Cardiac muscle cell (in vitro differentiated cells and primary cell): Measurements from ENCODE around the gene MOB3A. TPM values are rescaled to one million over a fixed set of nuclear protein-coding genes. Genes with fewer than 3 reads are reported as not detected.

ENCODE experiments used
- DNase-seq, 2 donors: peaks; one replicate each; pipeline versions ENCODE4 v3.0.0 to v3.0.0-alpha.2; 2010 to 2017; ENCODE audit warnings: low read depth in 1 of 2, low spot score in 1 of 2
- H3K27ac ChIP-seq: fragments of 200-600 bp; sonication (generic); 2 replicates; pipeline ENCODE4 v1.5.1; 2016
- H3K27me3 ChIP-seq: fragments of 200-600 bp; sonication (generic); 2 replicates; pipeline ENCODE4 v1.6.0; 2016; ENCODE audit warnings: control low read depth
- H3K36me3 ChIP-seq: fragments of 200-600 bp; sonication (generic); 2 replicates; pipeline ENCODE4 v1.5.1; 2016; ENCODE audit warnings: control low read depth
- H3K4me1 ChIP-seq: fragments of 200-600 bp; sonication (generic); 2 replicates; pipeline ENCODE4 v1.8.1; 2017; ENCODE audit warnings: low read depth, mild to moderate bottlenecking, mixed run types
- H3K4me3 ChIP-seq: fragments of 200-600 bp; sonication (generic); 2 replicates; pipeline ENCODE4 v1.5.1; 2016; ENCODE audit warnings: mild to moderate bottlenecking
- H3K9me3 ChIP-seq: fragments of 200-600 bp; sonication (generic); 2 replicates; pipeline ENCODE4 v1.5.1; 2017; ENCODE audit warnings: low read depth, mild to moderate bottlenecking, control low read depth
- CTCF ChIP-seq: IDR thresholded peaks from 2 replicates; pipeline ENCODE4 v1.5.1; 2012; ENCODE audit warnings: low read depth, mild to moderate bottlenecking, low read length
- polyA plus RNA-seq: library from polyadenylated mRNA; unstranded; fragments of >200 nt; fragmentation: Nextera tagmentation; extraction: Ambion mirVana; gene quantifications from 2 replicates; pipeline ENCODE4 v1.2.1, GENCODE V29; 2016
- total RNA-seq: library from RNA; depleted of rRNA; stranded (reverse); fragments of >200 nt; gene quantifications from 2 replicates; pipeline ENCODE4 v1.2.3, GENCODE V29; 2016

MOB3A gene
- total and polyA plus RNA-seq, 2 experiments from 2014 or later, result 15.1 to 21.6 TPM

DNA sequence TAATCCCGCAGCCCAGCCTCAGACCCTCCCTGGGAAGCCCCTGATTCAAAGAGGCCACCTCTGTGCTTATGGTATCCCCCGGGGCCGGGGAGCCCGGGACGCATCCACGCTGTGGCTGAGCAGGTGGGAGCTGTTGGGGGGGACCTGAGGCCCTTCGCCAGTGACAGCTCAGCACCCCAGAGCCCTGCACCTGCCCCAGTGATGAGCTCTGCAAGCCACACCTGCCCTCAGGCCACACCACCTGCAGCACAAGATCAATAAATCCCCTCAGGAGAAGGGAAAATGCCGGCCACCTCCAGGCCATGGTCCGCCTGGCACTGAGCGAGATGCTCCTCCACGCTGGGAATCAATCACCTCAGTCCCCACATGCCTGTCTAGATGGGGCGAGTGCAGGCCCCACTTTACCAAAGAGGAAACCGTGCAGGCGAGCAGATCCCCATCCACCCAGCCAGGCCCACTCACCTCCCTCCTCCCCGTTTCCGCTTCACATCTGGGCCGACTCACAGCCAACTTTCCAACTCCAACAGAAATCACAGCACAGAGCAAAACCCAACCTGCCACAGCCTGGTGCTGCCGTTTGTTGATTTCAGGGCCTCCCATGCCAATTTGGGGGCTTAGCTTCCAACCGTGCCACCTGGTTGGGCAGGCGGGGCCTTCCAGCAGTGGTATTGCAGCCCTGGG, 12.8 kb downstream of the MOB3A start:
- Histone ChIP-seq H3K4me3 (no peak overlapping the region), H3K9me3 (no peaks in the 10 kb centered on the region), H3K4me1 (no peaks in the 10 kb centered on the region), H3K27me3 (no peaks in the 10 kb centered on the region), H3K36me3 (no peaks in the 10 kb centered on the region), H3K27ac (no peak overlapping the region)
- DNase-seq, result no peak
- TF ChIP-seq CTCF, result no peak

GRCh38 chr19:2081873-2082810, 14.0 kb downstream of the MOB3A start:
- no peak overlapping the region for H3K27ac ChIP-seq
- TF ChIP-seq CTCF, result no peak
- H3K4me3 ChIP-seq, result no peak overlapping the region
- no peaks in the 10 kb centered on the region for H3K36me3 ChIP-seq
- no peaks in the 10 kb centered on the region for H3K27me3 ChIP-seq
- no peaks in the 10 kb centered on the region for H3K4me1 ChIP-seq
- H3K9me3 ChIP-seq, result no peaks in the 10 kb centered on the region
- DNase-seq, result no peak

DNA sequence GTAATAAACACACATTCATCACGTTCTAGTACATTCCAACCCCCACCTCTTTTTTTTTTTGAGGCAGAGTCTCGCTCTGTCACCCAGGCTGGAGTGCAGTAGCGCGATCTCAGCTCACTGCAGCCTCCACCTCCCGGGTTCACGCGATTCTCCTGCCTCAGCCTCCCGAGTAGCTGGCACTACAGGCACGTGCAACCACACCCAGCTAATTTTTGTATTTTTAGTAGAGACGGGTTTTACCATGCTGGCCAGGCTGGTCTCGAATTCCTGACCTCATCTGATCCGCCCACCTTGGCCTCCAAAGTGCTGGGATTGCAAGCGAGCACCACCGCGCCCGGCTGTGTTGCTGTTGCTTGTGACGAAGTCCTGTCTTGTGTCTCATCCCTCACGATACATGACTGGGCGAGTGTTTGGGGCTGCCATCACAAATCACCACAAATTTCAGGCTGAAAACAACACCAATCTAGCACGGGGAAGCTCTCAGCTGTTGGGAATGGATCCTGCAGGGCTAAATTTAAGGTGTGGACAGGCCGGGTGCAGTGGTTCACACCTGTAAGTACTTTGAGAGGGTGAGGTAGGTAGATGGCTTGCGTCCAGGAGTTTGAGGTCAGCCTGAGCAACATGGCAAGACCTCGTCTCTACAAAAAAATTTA, 15.7 kb downstream of the MOB3A start:
- TF ChIP-seq CTCF, result no peak
- H3K36me3 ChIP-seq, result peaks cover 7% of the 10 kb centered on the region

GRCh38 chr19:2079865-2080301, 16.2 kb downstream of the MOB3A start:
- H3K4me1 ChIP-seq, result no peaks in the 10 kb centered on the region
- H3K4me3 ChIP-seq, result no peak overlapping the region
- H3K27me3 ChIP-seq, result no peaks in the 10 kb centered on the region
- H3K9me3 ChIP-seq, result no peaks in the 10 kb centered on the region
- TF ChIP-seq CTCF, result no peak
- no peak overlapping the region for H3K27ac ChIP-seq
- H3K36me3 ChIP-seq, result peaks cover 7% of the 10 kb centered on the region
- DNase-seq, result no peak

More for the DNA sequence above, 15.7 kb downstream of the MOB3A start:
- H3K9me3 ChIP-seq, result no peaks in the 10 kb centered on the region
- no peak overlapping the region for H3K27ac ChIP-seq
- no peak overlapping the region for H3K4me3 ChIP-seq
- DNase-seq, result no peak
- no peaks in the 10 kb centered on the region for H3K4me1 ChIP-seq
- no peaks in the 10 kb centered on the region for H3K27me3 ChIP-seq

DNA sequence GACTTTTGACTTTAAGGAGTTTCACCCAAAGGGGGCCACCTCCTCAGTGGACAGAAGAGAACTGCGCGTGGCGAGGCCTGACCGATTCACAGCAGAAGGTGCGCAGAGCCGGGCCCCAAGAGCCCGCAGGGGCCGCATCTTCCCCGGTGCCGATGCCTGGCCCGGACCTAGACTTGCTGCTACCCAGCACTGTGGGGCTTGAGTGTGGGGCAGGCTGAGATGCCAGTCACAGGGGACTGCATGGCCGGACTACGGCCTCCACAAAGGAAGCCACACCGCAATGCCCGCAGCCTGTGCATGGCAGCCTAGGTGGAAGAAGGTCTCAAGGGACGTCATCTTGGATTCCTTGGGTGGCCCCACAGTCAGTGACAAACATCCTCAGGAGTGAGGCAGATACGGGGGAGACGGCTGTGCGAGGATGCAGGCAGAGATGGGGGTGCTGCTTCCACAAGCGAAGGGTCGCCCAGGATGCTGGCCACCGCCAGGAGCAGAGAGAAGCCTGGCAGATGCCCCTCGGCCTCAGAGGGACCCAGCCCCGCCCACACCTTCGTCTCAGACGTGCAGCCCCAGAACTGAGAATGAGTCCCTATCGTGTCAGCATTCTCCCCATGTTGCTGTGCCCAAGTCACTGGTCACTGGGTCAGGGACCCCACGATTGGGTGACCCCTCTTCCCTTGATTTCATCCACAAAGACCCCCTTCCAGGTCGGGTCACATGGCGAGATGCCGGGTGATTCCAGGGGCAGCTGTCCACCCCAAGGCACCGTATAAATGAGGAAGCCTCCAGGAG, 16.9 kb downstream of the MOB3A start:
- no peak for DNase-seq
- H3K27ac ChIP-seq, result no peak overlapping the region
- no peak overlapping the region for H3K4me3 ChIP-seq
- H3K9me3 ChIP-seq, result no peaks in the 10 kb centered on the region
- peaks cover 7% of the 10 kb centered on the region for H3K36me3 ChIP-seq
- no peaks in the 10 kb centered on the region for H3K4me1 ChIP-seq
- TF ChIP-seq CTCF, result no peak
- H3K27me3 ChIP-seq, result no peaks in the 10 kb centered on the region
